Keratinocyte (primary cell): ENCODE data around the gene ATAD2B. TPM values are rescaled to one million over a fixed set of nuclear protein-coding genes. Genes with fewer than 3 reads are reported as not detected.

Experiments used
- DNase-seq: peaks from one replicate; pipeline ENCODE4 v3.0.0-alpha.2; 2011; ENCODE audit warnings: low read depth, missing footprints, low spot score
- FAIRE-seq: peaks from 2 replicates; lab custom pipeline; 2011; peaks lifted over from hg19 to GRCh38; lab: Jason Lieb, UNC
- H2AFZ ChIP-seq: 2 replicates; pipeline ENCODE4 v1.6.0; 2012; ENCODE audit warnings: low read length, control low read depth, inconsistent platforms; ENCODE audit not compliant: control insufficient read depth
- H3K27ac ChIP-seq: 2 replicates; pipeline ENCODE4 v1.5.1; 2011; ENCODE audit warnings: low read length; ENCODE audit not compliant: control insufficient read depth, insufficient read depth
- H3K27me3 ChIP-seq: 3 replicates; pipeline ENCODE4 v1.6.0; 2011; ENCODE audit warnings: low read length; ENCODE audit not compliant: control insufficient read depth, insufficient read depth; ENCODE audit errors: extremely low read depth
- H3K36me3 ChIP-seq, 2 experiments: 2 replicates in 1 of 2; 3 replicates in 1 of 2; pipeline ENCODE4 v1.5.1; 2011; ENCODE audit warnings: low read length in 2 of 2, mild to moderate bottlenecking in 1 of 2; ENCODE audit not compliant: control insufficient read depth in 2 of 2, insufficient read depth in 2 of 2; ENCODE audit errors: extremely low read depth in 1 of 2
- H3K4me1 ChIP-seq: 3 replicates; pipeline ENCODE4 v1.5.1; 2011; ENCODE audit warnings: low read length; ENCODE audit not compliant: control insufficient read depth, insufficient read depth; ENCODE audit errors: extremely low read depth
- H3K4me2 ChIP-seq: 3 replicates; pipeline ENCODE4 v1.6.0; 2011; ENCODE audit warnings: low read depth, low read length; ENCODE audit not compliant: control insufficient read depth, insufficient read depth; ENCODE audit errors: extremely low read depth
- H3K4me3 ChIP-seq, 3 experiments: fragments of 200-600 bp in 1 of 3; sonication (generic) in 1 of 3; 2 replicates in 2 of 3; 3 replicates in 1 of 3; pipeline ENCODE4 v1.5.1; 2011 to 2016; ENCODE audit warnings: low read length in 3 of 3, mild to moderate bottlenecking in 3 of 3, control low read depth in 2 of 3, inconsistent platforms in 1 of 3, low read depth in 1 of 3, mixed read lengths in 1 of 3, mixed run types in 1 of 3, moderate library complexity in 1 of 3; ENCODE audit not compliant: control insufficient read depth in 2 of 3, insufficient read depth in 2 of 3; ENCODE audit errors: extremely low read depth in 1 of 3
- H3K79me2 ChIP-seq: 2 replicates; pipeline ENCODE4 v1.6.0; 2012; ENCODE audit warnings: low read length; ENCODE audit not compliant: control insufficient read depth, insufficient read depth
- H3K9ac ChIP-seq: 3 replicates; pipeline ENCODE4 v1.6.0; 2011; ENCODE audit warnings: low read length; ENCODE audit not compliant: control insufficient read depth, insufficient read depth; ENCODE audit errors: extremely low read depth
- H3K9me1 ChIP-seq: 3 replicates; pipeline ENCODE4 v1.6.0; 2011; ENCODE audit warnings: low read length; ENCODE audit not compliant: control insufficient read depth, insufficient read depth; ENCODE audit errors: extremely low read depth
- H3K9me3 ChIP-seq: 2 replicates; pipeline ENCODE4 v1.5.1; 2012; ENCODE audit warnings: low read depth, low read length; ENCODE audit not compliant: control insufficient read depth
- H4K20me1 ChIP-seq: 3 replicates; pipeline ENCODE4 v1.6.0; 2011; ENCODE audit warnings: low read length; ENCODE audit not compliant: control insufficient read depth, insufficient read depth; ENCODE audit errors: extremely low read depth
- CTCF ChIP-seq, 3 experiments: IDR thresholded peaks in 1 of 3; conservative IDR thresholded peaks in 1 of 3; optimal IDR thresholded peaks in 1 of 3; 2 replicates in 2 of 3; 3 replicates in 1 of 3; pipeline versions ENCODE3 to v1.5.1; 2011; ENCODE audit warnings: low read length in 3 of 3, mild to moderate bottlenecking in 3 of 3, moderate library complexity in 2 of 3, control low read depth in 1 of 3, inconsistent platforms in 1 of 3; ENCODE audit not compliant: insufficient read depth in 2 of 3; ENCODE audit errors: extremely low read depth in 1 of 3
- EZH2 ChIP-seq: IDR thresholded peaks from one replicate; pipeline ENCODE4 v1.6.1; 2012; ENCODE audit warnings: inconsistent platforms, mild to moderate bottlenecking, low read length, moderate library complexity
- dilution Hi-C: fragments of 300-500 bp; cut with MboI; formaldehyde crosslinking; loops from one replicate; pipeline ENCODE4 v1.7.0; 2020; ENCODE audit warnings: low sequenced_read_pairs; ENCODE audit not compliant: extremely low pct_ligation_motif_present
- polyA plus RNA-seq, 5 experiments: library from polyadenylated mRNA; depleted of rRNA in 3 of 5; stranded (reverse) in 3 of 5; stranded (forward) in 1 of 5; unstranded in 1 of 5; fragments of >200 nt; gene quantifications; 1 replicate in 1 of 5; 2 replicates in 3 of 5; 3 replicates in 1 of 5; pipeline versions ENCODE4 v1.2.1 to v1.2.3, GENCODE V29; 2011 to 2012; ENCODE audit warnings: missing spikeins in 2 of 5, low read depth in 1 of 5, low replicate concordance in 1 of 5

The ATAD2B gene
- polyA plus RNA-seq, 1 donor (not counting 4 experiments of a cell fraction or from before 2014, with no cell fraction given): 4.4 TPM

GRCh38 chr2:23844905-23845304 lies 82.0 kb downstream of the ATAD2B start:
- H3K27me3 ChIP-seq: no peaks in the 10 kb centered on the region
- H3K4me3 ChIP-seq: no peak overlapping the region

GRCh38 chr2:23843051-23843976 lies 83.6 kb downstream of the ATAD2B start:
- H4K20me1 ChIP-seq: no peaks in the 10 kb centered on the region
- no peak overlapping the region for H3K9ac ChIP-seq
- no peaks in the 10 kb centered on the region for H3K9me3 ChIP-seq
- no peaks in the 10 kb centered on the region for H3K36me3 ChIP-seq
- dilution Hi-C loops: no loop called here
- no peaks in the 10 kb centered on the region for H3K79me2 ChIP-seq
- no peak for FAIRE-seq
- no peaks in the 10 kb centered on the region for H3K9me1 ChIP-seq
- TF ChIP-seq CTCF (optimal IDR thresholded peaks at IDR 0.05 in 1 of 3, IDR thresholded peaks at IDR 0.05 in 1 of 3, conservative IDR thresholded peaks at IDR 0.05 in 1 of 3; ENCODE audit: extremely low read depth in 1 of 3, insufficient read depth in 2 of 3, low read length in 3 of 3) (no peak), EZH2 (no peak)
- H3K4me3 ChIP-seq: no peak overlapping the region
- no peaks in the 10 kb centered on the region for H3K27me3 ChIP-seq
- no peak overlapping the region for H2AFZ ChIP-seq
- H3K4me2 ChIP-seq: no peak overlapping the region
- no peaks in the 10 kb centered on the region for H3K4me1 ChIP-seq
- DNase-seq: no peak
- H3K27ac ChIP-seq: no peak overlapping the region

More at GRCh38 chr2:23844905-23845304, 82.0 kb downstream of the ATAD2B start:
- no peaks in the 10 kb centered on the region for H4K20me1 ChIP-seq
- H3K27ac ChIP-seq: no peak overlapping the region
- H3K36me3 ChIP-seq: no peaks in the 10 kb centered on the region
- dilution Hi-C loops: no loop called here
- H3K9ac ChIP-seq: no peak overlapping the region
- TF ChIP-seq EZH2: no peak
- TF ChIP-seq CTCF (optimal IDR thresholded peaks at IDR 0.05 in 1 of 3, IDR thresholded peaks at IDR 0.05 in 1 of 3, conservative IDR thresholded peaks at IDR 0.05 in 1 of 3; ENCODE audit: extremely low read depth in 1 of 3, insufficient read depth in 2 of 3, low read length in 3 of 3): no peak
- no peaks in the 10 kb centered on the region for H3K9me1 ChIP-seq
- FAIRE-seq (no peak), DNase-seq (no peak)
- no peaks in the 10 kb centered on the region for H3K9me3 ChIP-seq
- no peaks in the 10 kb centered on the region for H3K79me2 ChIP-seq
- H2AFZ ChIP-seq: no peak overlapping the region
- H3K4me2 ChIP-seq: no peak overlapping the region
- H3K4me1 ChIP-seq: no peaks in the 10 kb centered on the region
